GM23338 (cell line): ENCODE measurements around the gene PRTFDC1. TPM values are rescaled to one million over a fixed set of nuclear protein-coding genes. Genes with fewer than 3 reads are reported as not detected.

Experiments
- ATAC-seq: fragments of 200-7000 bp; cut with Tn5 transposase; 3 replicates; pipeline ENCODE4 v1.9.1; 2020
- DNase-seq: peaks from one replicate; pipeline ENCODE4 v3.0.0-alpha.2; 2015; ENCODE audit warnings: low spot score
- H2AFZ ChIP-seq: fragments of 200-600 bp; sonication (generic); 2 replicates; pipeline ENCODE4 v1.8.0; 2016; ENCODE audit warnings: antibody characterized with exemption, mild to moderate bottlenecking, moderate library complexity
- H3F3A ChIP-seq: fragments of 200-600 bp; sonication (generic); replicated peaks from 2 replicates; pipeline ENCODE4 v1.8.0; 2017; ENCODE audit warnings: antibody characterized with exemption, mixed run types, low read depth
- H3K27ac ChIP-seq: fragments of 200-600 bp; sonication (generic); 2 replicates; pipeline ENCODE4 v1.6.1; 2016; ENCODE audit warnings: low read depth
- H3K27me3 ChIP-seq: fragments of 200-600 bp; sonication (generic); 2 replicates; pipeline ENCODE4 v1.8.0; 2016; ENCODE audit warnings: mild to moderate bottlenecking, mixed run types, moderate library complexity; ENCODE audit not compliant: insufficient read depth
- H3K36me3 ChIP-seq: fragments of 200-600 bp; sonication (generic); 2 replicates; pipeline ENCODE4 v1.8.0; 2016; ENCODE audit warnings: mild to moderate bottlenecking; ENCODE audit not compliant: insufficient read depth
- H3K4me1 ChIP-seq: fragments of 200-600 bp; sonication (generic); 2 replicates; pipeline ENCODE4 v1.8.0; 2016; ENCODE audit warnings: mild to moderate bottlenecking, moderate library complexity; ENCODE audit not compliant: insufficient read depth
- H3K4me2 ChIP-seq: fragments of 200-600 bp; sonication (generic); 2 replicates; pipeline ENCODE4 v1.7.1; 2017; ENCODE audit warnings: mixed run types
- H3K4me3 ChIP-seq: fragments of 200-600 bp; sonication (generic); 2 replicates; pipeline ENCODE4 v1.6.1; 2016; ENCODE audit warnings: mixed run types
- H3K79me2 ChIP-seq: fragments of 200-600 bp; sonication (generic); replicated peaks from 2 replicates; pipeline ENCODE4 v1.8.0; 2017; ENCODE audit warnings: mild to moderate bottlenecking; ENCODE audit not compliant: insufficient read depth
- H3K9me2 ChIP-seq: fragments of 200-600 bp; sonication (generic); 2 replicates; pipeline ENCODE4 v1.8.0; 2017; ENCODE audit not compliant: insufficient read depth
- H4K20me1 ChIP-seq: fragments of 200-600 bp; sonication (generic); replicated peaks from 2 replicates; pipeline ENCODE4 v1.8.0; 2017; ENCODE audit warnings: mild to moderate bottlenecking; ENCODE audit not compliant: insufficient read depth
- H3K27ac Mint-ChIP-seq: 2 replicates; pipeline ENCODE4 v1.8.0; 2020; ENCODE audit warnings: inconsistent platforms, mild to moderate bottlenecking, moderate library complexity, mixed read lengths
- H3K27me3 Mint-ChIP-seq: 3 replicates; pipeline ENCODE4 v1.8.0; 2022; ENCODE audit warnings: low read depth, mild to moderate bottlenecking, moderate library complexity, mixed read lengths, inconsistent platforms; ENCODE audit not compliant: insufficient read depth, poor library complexity
- H3K36me3 Mint-ChIP-seq: 3 replicates; pipeline ENCODE4 v1.8.0; 2021; ENCODE audit warnings: low read depth, mild to moderate bottlenecking, inconsistent platforms, moderate library complexity, mixed read lengths
- H3K4me1 Mint-ChIP-seq: 3 replicates; pipeline ENCODE4 v1.8.0; 2020; ENCODE audit warnings: mild to moderate bottlenecking, inconsistent platforms, mixed read lengths
- H3K4me3 Mint-ChIP-seq: 3 replicates; pipeline ENCODE4 v1.8.0; 2021; ENCODE audit warnings: moderate library complexity, mild to moderate bottlenecking, inconsistent platforms, mixed read lengths
- H3K9me3 Mint-ChIP-seq: 3 replicates; pipeline ENCODE4 v1.8.0; 2020; ENCODE audit warnings: moderate library complexity, mild to moderate bottlenecking, inconsistent platforms, mixed read lengths
- CREB1 ChIP-seq: fragments of 250-450 bp; sonication (Bioruptor Pico); IDR thresholded peaks from 2 replicates; pipeline ENCODE4 v1.5.0; 2020; ENCODE audit warnings: low read depth, mild to moderate bottlenecking, moderate library complexity
- EZH2 ChIP-seq: fragments of 200-600 bp; sonication (generic); IDR thresholded peaks from one replicate; pipeline ENCODE4 v1.8.0; 2017; ENCODE audit warnings: antibody characterized with exemption, mild to moderate bottlenecking, low read depth; ENCODE audit not compliant: unreplicated experiment
- EZH2phosphoT487 ChIP-seq: fragments of 200-600 bp; sonication (generic); IDR thresholded peaks from one replicate; pipeline ENCODE4 v1.8.1; 2018; ENCODE audit warnings: antibody characterized with exemption; ENCODE audit not compliant: unreplicated experiment
- JUNB ChIP-seq: IDR thresholded peaks from one replicate; pipeline ENCODE4 v1.6.1; 2016; ENCODE audit warnings: antibody characterized with exemption; ENCODE audit not compliant: unreplicated experiment
- NANOG ChIP-seq: IDR thresholded peaks from 2 replicates; pipeline ENCODE4 v1.6.1; 2016; ENCODE audit warnings: antibody characterized with exemption, borderline replicate concordance
- POLR2AphosphoS5 ChIP-seq: IDR thresholded peaks from 2 replicates; pipeline ENCODE4 v1.6.1; 2016; ENCODE audit warnings: antibody characterized with exemption, low read depth
- STAT1 ChIP-seq: IDR thresholded peaks from one replicate; pipeline ENCODE4 v1.6.1; 2016; ENCODE audit warnings: antibody characterized with exemption; ENCODE audit not compliant: unreplicated experiment
- ZNF114 ChIP-seq: fragments of 250-450 bp; sonication (Bioruptor Pico); IDR thresholded peaks from 2 replicates; pipeline ENCODE4 v1.5.0; 2020; ENCODE audit warnings: mild to moderate bottlenecking, moderate library complexity
- ZNF331 ChIP-seq: fragments of 250-450 bp; sonication (Bioruptor Pico); IDR thresholded peaks from 2 replicates; pipeline ENCODE4 v1.5.0; 2020; ENCODE audit warnings: low read depth, mild to moderate bottlenecking, moderate library complexity
- polyA plus RNA-seq: library from polyadenylated mRNA; unstranded; fragments of >200 nt; fragmentation: Nextera tagmentation; extraction: Ambion mirVana; gene quantifications from 2 replicates; pipeline ENCODE4 v1.2.1, GENCODE V29; 2016
- total RNA-seq: library from RNA; depleted of rRNA; stranded (reverse); fragments of >200 nt; shearing (Covaris generic); gene quantifications from 2 replicates; pipeline ENCODE4 v1.2.3, GENCODE V29; 2014
- TF ChIP-seq, protein P1 (sequence below): IDR thresholded peaks from one replicate; pipeline ENCODE4 v1.6.1; 2018; ENCODE audit warnings: antibody characterized with exemption; ENCODE audit not compliant: unreplicated experiment
- TF ChIP-seq, protein P2 (sequence below): fragments of 250-450 bp; sonication (Bioruptor Pico); IDR thresholded peaks from 2 replicates; pipeline ENCODE4 v1.5.0; 2020; ENCODE audit warnings: mild to moderate bottlenecking, moderate library complexity
- TF ChIP-seq, protein P3 (sequence below), 2 experiments: fragments of 200-600 bp in 1 of 2; sonication (generic) in 1 of 2; conservative IDR thresholded peaks; 2 replicates each; pipeline versions ENCODE4 v1.5.1 to v1.6.1; 2016 to 2017; ENCODE audit warnings: antibody characterized with exemption in 2 of 2, low read depth in 2 of 2, mild to moderate bottlenecking in 2 of 2, moderate library complexity in 1 of 2
- TF ChIP-seq, protein P4 (sequence below): IDR thresholded peaks from 2 replicates; pipeline ENCODE4 v1.6.1; 2016; ENCODE audit warnings: antibody characterized with exemption

Gene PRTFDC1
- total and polyA plus RNA-seq, 2 experiments from 2014 or later, result 7.9 to 9.1 TPM

DNA sequence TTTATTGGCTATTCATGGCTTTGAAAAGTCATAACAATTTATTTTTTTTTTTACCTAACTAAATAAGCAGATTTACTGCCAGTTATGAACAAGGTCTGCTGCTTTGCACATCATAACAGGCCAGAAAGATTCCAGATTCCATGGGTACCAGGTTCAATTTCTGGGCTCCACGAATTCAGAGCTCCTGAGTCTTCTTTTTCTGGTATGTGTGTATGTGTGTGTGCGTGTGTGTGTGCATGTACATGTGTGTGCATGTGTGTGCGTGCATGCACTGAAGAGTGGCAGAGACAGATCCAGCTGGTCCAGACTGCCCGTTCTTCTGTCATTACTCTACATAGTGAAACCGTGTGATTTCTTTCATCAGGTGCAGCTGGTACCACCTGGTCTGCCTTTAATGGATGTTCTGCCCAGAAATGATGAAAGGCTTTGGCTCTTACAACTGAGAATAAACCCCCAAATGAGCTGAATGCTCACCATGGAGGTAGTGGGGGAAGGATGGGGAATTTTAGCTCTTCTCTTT, 14.6 kb upstream of the PRTFDC1 start:
- Histone ChIP-seq H3K27me3 (no peaks in the 10 kb centered on the region), H3F3A (no peaks in the 10 kb centered on the region), H4K20me1 (no peaks in the 10 kb centered on the region), H3K36me3 (no peaks in the 10 kb centered on the region), H3K4me1 (no peaks in the 10 kb centered on the region), H3K79me2 (no peaks in the 10 kb centered on the region), H2AFZ (no peak overlapping the region), H3K4me2 (no peak overlapping the region), H3K27ac (no peak overlapping the region), H3K9me2 (no peaks in the 10 kb centered on the region), H3K4me3 (no peak overlapping the region)
- Mint-ChIP-seq H3K4me3 (no peak overlapping the region), H3K27me3 (peaks cover 3% of the 10 kb centered on the region), H3K9me3 (no peaks in the 10 kb centered on the region), H3K4me1 (no peaks in the 10 kb centered on the region), H3K27ac (no peak overlapping the region), H3K36me3 (no peaks in the 10 kb centered on the region)
- DNase-seq (no peak), ATAC-seq (no peak)
- no peak for TF ChIP-seq EZH2phosphoT487
- TF ChIP-seq, protein P1, sequence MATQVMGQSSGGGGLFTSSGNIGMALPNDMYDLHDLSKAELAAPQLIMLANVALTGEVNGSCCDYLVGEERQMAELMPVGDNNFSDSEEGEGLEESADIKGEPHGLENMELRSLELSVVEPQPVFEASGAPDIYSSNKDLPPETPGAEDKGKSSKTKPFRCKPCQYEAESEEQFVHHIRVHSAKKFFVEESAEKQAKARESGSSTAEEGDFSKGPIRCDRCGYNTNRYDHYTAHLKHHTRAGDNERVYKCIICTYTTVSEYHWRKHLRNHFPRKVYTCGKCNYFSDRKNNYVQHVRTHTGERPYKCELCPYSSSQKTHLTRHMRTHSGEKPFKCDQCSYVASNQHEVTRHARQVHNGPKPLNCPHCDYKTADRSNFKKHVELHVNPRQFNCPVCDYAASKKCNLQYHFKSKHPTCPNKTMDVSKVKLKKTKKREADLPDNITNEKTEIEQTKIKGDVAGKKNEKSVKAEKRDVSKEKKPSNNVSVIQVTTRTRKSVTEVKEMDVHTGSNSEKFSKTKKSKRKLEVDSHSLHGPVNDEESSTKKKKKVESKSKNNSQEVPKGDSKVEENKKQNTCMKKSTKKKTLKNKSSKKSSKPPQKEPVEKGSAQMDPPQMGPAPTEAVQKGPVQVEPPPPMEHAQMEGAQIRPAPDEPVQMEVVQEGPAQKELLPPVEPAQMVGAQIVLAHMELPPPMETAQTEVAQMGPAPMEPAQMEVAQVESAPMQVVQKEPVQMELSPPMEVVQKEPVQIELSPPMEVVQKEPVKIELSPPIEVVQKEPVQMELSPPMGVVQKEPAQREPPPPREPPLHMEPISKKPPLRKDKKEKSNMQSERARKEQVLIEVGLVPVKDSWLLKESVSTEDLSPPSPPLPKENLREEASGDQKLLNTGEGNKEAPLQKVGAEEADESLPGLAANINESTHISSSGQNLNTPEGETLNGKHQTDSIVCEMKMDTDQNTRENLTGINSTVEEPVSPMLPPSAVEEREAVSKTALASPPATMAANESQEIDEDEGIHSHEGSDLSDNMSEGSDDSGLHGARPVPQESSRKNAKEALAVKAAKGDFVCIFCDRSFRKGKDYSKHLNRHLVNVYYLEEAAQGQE, result no peak
- no peak for TF ChIP-seq ZNF114
- no peak for TF ChIP-seq CREB1 (CRISPR knock-in tag)
- no peak for TF ChIP-seq EZH2
- TF ChIP-seq STAT1, result no peak
- no peak for TF ChIP-seq POLR2AphosphoS5
- TF ChIP-seq ZNF331 (CRISPR knock-in tag), result no peak
- TF ChIP-seq, protein P2, sequence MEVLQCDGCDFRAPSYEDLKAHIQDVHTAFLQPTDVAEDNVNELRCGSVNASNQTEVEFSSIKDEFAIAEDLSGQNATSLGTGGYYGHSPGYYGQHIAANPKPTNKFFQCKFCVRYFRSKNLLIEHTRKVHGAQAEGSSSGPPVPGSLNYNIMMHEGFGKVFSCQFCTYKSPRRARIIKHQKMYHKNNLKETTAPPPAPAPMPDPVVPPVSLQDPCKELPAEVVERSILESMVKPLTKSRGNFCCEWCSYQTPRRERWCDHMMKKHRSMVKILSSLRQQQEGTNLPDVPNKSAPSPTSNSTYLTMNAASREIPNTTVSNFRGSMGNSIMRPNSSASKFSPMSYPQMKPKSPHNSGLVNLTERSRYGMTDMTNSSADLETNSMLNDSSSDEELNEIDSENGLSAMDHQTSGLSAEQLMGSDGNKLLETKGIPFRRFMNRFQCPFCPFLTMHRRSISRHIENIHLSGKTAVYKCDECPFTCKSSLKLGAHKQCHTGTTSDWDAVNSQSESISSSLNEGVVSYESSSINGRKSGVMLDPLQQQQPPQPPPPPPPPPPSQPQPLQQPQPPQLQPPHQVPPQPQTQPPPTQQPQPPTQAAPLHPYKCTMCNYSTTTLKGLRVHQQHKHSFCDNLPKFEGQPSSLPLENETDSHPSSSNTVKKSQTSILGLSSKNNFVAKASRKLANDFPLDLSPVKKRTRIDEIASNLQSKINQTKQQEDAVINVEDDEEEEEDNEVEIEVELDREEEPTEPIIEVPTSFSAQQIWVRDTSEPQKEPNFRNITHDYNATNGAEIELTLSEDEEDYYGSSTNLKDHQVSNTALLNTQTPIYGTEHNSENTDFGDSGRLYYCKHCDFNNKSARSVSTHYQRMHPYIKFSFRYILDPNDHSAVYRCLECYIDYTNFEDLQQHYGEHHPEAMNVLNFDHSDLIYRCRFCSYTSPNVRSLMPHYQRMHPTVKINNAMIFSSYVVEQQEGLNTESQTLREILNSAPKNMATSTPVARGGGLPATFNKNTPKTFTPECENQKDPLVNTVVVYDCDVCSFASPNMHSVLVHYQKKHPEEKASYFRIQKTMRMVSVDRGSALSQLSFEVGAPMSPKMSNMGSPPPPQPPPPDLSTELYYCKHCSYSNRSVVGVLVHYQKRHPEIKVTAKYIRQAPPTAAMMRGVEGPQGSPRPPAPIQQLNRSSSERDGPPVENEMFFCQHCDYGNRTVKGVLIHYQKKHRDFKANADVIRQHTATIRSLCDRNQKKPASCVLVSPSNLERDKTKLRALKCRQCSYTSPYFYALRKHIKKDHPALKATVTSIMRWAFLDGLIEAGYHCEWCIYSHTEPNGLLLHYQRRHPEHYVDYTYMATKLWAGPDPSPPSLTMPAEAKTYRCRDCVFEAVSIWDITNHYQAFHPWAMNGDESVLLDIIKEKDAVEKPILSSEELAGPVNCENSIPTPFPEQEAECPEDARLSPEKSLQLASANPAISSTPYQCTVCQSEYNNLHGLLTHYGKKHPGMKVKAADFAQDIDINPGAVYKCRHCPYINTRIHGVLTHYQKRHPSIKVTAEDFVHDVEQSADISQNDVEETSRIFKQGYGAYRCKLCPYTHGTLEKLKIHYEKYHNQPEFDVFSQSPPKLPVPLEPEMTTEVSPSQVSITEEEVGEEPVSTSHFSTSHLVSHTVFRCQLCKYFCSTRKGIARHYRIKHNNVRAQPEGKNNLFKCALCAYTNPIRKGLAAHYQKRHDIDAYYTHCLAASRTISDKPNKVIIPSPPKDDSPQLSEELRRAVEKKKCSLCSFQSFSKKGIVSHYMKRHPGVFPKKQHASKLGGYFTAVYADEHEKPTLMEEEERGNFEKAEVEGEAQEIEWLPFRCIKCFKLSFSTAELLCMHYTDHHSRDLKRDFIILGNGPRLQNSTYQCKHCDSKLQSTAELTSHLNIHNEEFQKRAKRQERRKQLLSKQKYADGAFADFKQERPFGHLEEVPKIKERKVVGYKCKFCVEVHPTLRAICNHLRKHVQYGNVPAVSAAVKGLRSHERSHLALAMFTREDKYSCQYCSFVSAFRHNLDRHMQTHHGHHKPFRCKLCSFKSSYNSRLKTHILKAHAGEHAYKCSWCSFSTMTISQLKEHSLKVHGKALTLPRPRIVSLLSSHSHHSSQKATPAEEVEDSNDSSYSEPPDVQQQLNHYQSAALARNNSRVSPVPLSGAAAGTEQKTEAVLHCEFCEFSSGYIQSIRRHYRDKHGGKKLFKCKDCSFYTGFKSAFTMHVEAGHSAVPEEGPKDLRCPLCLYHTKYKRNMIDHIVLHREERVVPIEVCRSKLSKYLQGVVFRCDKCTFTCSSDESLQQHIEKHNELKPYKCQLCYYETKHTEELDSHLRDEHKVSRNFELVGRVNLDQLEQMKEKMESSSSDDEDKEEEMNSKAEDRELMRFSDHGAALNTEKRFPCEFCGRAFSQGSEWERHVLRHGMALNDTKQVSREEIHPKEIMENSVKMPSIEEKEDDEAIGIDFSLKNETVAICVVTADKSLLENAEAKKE (CRISPR knock-in tag), result no peak
- TF ChIP-seq NANOG, result no peak
- TF ChIP-seq, protein P3, sequence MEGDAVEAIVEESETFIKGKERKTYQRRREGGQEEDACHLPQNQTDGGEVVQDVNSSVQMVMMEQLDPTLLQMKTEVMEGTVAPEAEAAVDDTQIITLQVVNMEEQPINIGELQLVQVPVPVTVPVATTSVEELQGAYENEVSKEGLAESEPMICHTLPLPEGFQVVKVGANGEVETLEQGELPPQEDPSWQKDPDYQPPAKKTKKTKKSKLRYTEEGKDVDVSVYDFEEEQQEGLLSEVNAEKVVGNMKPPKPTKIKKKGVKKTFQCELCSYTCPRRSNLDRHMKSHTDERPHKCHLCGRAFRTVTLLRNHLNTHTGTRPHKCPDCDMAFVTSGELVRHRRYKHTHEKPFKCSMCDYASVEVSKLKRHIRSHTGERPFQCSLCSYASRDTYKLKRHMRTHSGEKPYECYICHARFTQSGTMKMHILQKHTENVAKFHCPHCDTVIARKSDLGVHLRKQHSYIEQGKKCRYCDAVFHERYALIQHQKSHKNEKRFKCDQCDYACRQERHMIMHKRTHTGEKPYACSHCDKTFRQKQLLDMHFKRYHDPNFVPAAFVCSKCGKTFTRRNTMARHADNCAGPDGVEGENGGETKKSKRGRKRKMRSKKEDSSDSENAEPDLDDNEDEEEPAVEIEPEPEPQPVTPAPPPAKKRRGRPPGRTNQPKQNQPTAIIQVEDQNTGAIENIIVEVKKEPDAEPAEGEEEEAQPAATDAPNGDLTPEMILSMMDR (conservative IDR thresholded peaks at IDR 0.05; ENCODE audit: low read depth in 2 of 2), result no peak
- no peak for TF ChIP-seq JUNB
- TF ChIP-seq, protein P4, sequence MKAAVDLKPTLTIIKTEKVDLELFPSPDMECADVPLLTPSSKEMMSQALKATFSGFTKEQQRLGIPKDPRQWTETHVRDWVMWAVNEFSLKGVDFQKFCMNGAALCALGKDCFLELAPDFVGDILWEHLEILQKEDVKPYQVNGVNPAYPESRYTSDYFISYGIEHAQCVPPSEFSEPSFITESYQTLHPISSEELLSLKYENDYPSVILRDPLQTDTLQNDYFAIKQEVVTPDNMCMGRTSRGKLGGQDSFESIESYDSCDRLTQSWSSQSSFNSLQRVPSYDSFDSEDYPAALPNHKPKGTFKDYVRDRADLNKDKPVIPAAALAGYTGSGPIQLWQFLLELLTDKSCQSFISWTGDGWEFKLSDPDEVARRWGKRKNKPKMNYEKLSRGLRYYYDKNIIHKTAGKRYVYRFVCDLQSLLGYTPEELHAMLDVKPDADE, result no peak
